Measurements from ENCODE around the gene AP2A2. TPM values are rescaled to one million over a fixed set of nuclear protein-coding genes. Genes with fewer than 3 reads are reported as not detected.

The AP2A2 gene
- total RNA-seq, 2 donors from 2014 or later: 61.6 to 68.8 TPM

GRCh38 chr11:914747-915501, 10.7 kb upstream of the AP2A2 start:
- intact Hi-C loops (cut with DNase I, micrococcal nuclease): no loop called here
- no peak for ATAC-seq

GRCh38 chr11:917426-917825, 8.2 kb upstream of the AP2A2 start:
- intact Hi-C loops (cut with DNase I, micrococcal nuclease): no loop called here
- no peak for DNase-seq
- ATAC-seq: no peak

More at GRCh38 chr11:914747-915501, 10.7 kb upstream of the AP2A2 start:
- peak; percentile 41 to 61 for DNase-seq

- ATAC-seq (no peak), DNase-seq (no peak)
- intact Hi-C loops (cut with DNase I, micrococcal nuclease): no loop called here
These were observed 3.6 kb upstream of the AP2A2 start for GRCh38 chr11:921921-922678.

GRCh38 chr11:923691-924405, 1.8 kb upstream of the AP2A2 start:
- ATAC-seq: no peak
- no peak for DNase-seq
- intact Hi-C loops (cut with DNase I, micrococcal nuclease): no loop called here

GRCh38 chr11:924406-925157, 1.1 kb upstream of the AP2A2 start:
- ATAC-seq (no peak), DNase-seq (peak in 1 of 2 donors; percentile 18)
- intact Hi-C loops (cut with DNase I, micrococcal nuclease): no loop called here

GRCh38 chr11:925158-925495, 543 bp upstream of the AP2A2 start:
- intact Hi-C loops (cut with DNase I, micrococcal nuclease): no loop called here
- ATAC-seq (no peak), DNase-seq (peak in 1 of 2 donors; percentile 45)

- intact Hi-C loops (cut with DNase I, micrococcal nuclease): no loop called here
- DNase-seq (peak; percentile 44 to 69), ATAC-seq (peak; percentile 34)
These were observed 759 bp downstream of the AP2A2 start for GRCh38 chr11:926341-926916.

- ATAC-seq (peak; percentile 47), DNase-seq (peak in 1 of 2 donors; percentile 36)
- intact Hi-C loops (cut with DNase I, micrococcal nuclease): no loop called here
These were observed 2.2 kb downstream of the AP2A2 start for GRCh38 chr11:927871-928270.

GRCh38 chr11:928786-929185, 3.1 kb downstream of the AP2A2 start:
- intact Hi-C loops (cut with DNase I, micrococcal nuclease): no loop called here
- no peak for ATAC-seq
- DNase-seq: no peak

- DNase-seq (no peak), ATAC-seq (no peak)
- intact Hi-C loops (cut with DNase I, micrococcal nuclease): no loop called here
These were observed 3.7 kb downstream of the AP2A2 start for GRCh38 chr11:929405-929804.

GRCh38 chr11:931385-931784, 5.7 kb downstream of the AP2A2 start:
- intact Hi-C loops (cut with DNase I, micrococcal nuclease): no loop called here
- ATAC-seq (no peak), DNase-seq (no peak)

- ATAC-seq (no peak), DNase-seq (no peak)
- intact Hi-C loops (cut with DNase I, micrococcal nuclease): no loop called here
These were observed 6.8 kb downstream of the AP2A2 start for GRCh38 chr11:932435-932834.

- DNase-seq (no peak), ATAC-seq (no peak)
- intact Hi-C loops (cut with DNase I, micrococcal nuclease): no loop called here
These were observed 7.6 kb downstream of the AP2A2 start for GRCh38 chr11:933142-933851.

GRCh38 chr11:933936-934335, 8.3 kb downstream of the AP2A2 start:
- ATAC-seq (no peak), DNase-seq (no peak)
- intact Hi-C loops (cut with DNase I, micrococcal nuclease): no loop called here

- ATAC-seq (no peak), DNase-seq (no peak)
- intact Hi-C loops (cut with DNase I, micrococcal nuclease): no loop called here
These were observed 8.9 kb downstream of the AP2A2 start for GRCh38 chr11:934527-934926.

GRCh38 chr11:936199-936598, 10.5 kb downstream of the AP2A2 start:
- intact Hi-C loops (cut with DNase I, micrococcal nuclease): no loop called here
- ATAC-seq (no peak), DNase-seq (no peak)

GRCh38 chr11:937841-938261, 12.2 kb downstream of the AP2A2 start:
- ATAC-seq (no peak), DNase-seq (no peak)
- intact Hi-C loops (cut with DNase I, micrococcal nuclease): no loop called here

- DNase-seq: no peak
- ATAC-seq: no peak
- intact Hi-C loops (cut with DNase I, micrococcal nuclease): no loop called here
These were observed 14.9 kb downstream of the AP2A2 start for GRCh38 chr11:940496-941135.
